ENCODE data around the gene KIF26A.

Gene KIF26A

DNA sequence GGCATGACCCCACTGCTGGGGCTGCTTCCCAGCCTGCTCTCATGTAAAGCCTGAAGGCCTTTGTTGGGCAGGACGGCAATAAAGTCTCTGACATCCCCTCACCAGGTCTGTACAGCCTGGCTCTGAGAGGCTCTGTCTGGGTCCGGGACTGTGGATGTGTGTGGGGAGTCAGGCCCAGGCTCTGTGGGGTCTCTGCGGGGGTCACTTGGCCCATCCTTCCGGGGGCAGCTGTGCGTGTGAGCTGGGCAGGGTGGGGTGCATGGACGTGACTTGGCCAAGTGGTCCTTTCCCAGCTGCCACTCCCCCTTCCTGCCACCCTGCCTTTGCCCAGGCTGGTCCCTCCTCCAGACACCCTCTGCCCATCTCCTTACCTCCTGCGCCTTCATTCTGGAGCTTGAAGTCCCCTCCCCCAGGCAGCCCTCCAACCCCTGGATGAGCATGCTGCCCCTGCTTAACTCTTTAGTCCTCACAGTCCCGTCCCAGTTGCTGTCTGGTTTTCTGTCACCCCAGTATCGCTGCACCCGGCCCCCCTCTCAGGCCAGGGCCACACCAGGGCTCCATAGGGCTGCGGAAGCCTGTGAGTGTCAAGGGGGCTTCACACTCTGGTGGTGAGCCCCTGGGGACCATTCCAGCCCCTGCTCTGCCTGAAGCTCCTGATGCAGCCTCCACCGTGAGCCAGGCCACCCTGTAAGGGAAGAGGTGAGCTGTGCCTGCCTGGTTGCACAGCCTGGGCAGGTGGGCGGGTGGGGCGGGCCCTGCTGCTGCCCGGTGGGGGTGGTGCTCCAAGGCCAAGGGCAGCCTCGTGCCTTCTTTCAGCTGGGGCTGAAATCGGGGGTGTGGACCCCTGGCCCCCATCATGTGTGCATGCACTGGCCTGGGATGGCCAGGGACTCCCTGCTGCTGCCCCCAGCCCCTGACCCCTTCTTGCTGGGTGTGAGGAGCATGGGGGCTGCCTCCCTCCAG, 25.5 kb upstream of the KIF26A start:
- no peak for DNase-seq (ENCODE audit: low spot score)

DNA sequence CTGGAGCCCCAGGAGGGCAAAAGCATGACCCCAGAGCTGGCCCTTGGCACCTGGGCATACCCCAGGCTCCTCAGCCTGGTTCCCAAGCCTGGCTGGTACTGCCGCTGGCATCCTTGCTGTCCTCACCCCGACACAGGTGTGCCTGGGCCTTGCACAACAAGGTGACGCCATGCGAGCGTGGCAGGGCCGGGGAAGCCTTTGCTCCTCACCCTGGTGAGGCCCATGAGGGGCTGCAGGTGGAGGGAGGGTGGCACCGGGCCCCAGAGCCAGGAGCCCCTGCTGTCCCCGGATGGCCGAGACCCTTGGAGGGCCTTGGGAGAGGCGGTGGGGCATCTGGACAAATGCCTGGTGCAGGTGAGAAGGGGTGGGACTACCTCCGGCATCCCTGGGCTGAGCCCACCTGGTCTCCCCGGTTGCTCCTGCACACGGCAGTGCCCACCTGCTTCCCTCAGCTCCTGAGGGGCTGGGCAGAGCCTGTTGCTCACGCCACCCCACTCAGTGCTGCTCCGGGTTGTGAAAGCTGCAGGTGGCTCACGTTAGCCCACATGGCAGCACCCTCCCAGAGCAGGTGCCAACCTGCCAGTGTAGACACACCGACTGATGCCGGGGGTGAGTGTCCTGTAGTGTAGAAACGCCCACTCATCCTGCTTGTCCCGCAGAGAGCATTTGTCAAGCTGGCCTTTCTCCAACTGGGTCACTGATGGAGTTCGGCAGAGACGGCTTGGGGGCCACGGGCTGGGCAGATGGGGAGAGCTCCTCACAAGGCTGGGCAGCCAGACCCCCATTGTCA, 24.6 kb upstream of the KIF26A start:
- no peak for DNase-seq (ENCODE audit: low spot score)

DNA sequence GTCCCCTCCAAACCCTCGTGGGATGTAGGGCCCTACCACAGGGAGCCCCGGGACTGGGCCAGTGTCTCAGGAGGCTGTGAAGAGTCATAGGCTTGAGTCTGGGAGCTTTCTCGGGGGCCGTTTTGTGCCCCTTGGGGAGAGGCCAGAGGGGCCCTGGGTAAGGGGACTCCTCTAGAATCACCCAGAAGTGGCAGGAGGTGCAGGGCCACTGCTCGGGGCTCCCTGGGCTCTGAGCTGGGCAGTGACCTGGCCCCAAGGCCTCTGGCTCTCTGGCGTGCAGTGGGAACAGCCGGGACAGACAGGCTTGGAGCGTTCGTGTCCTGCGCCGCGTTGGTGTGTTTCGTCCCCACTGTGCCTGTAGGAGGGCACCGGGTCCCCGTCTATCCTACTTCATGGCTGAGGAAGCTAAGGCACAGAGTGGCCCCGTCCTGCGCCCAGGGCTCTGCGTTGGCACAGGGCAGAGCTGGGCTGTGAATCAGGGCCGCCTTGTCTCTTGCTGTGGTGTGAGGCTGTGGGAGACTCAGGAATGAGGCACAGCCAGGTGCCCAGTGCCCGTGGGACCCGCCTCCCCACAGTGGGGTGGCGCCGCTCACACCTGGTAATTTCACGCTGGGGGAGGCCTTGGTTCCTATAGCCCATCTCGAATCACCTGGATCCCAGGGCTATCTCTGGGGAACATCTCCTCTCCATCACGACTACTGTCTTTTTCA, 23.8 kb upstream of the KIF26A start:
- no peak for DNase-seq (ENCODE audit: low spot score)

DNA sequence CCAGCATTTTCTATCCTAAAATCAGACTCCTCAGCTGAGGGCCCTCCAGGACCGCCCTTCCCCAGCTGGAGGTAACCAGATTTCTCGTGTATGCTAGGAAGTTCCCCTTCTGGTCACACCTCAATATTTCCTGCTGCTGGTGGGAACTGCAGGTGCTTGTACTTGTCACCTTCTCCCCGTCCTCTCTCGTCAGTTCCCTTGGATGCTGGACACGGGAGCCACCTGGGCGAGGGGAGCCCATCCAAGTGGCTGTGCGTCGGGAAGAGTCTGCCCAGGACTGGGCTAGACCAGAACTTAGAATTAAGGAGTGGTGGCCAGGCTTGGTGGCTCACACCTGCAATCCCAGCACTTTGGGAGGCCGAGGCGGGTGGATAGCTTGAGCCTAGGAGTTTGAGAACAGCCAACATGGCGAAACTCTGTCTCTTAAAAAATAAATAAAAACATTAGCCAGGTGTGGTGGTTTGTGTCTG, 23.2 kb upstream of the KIF26A start:
- DNase-seq (ENCODE audit: low spot score): no peak

DNA sequence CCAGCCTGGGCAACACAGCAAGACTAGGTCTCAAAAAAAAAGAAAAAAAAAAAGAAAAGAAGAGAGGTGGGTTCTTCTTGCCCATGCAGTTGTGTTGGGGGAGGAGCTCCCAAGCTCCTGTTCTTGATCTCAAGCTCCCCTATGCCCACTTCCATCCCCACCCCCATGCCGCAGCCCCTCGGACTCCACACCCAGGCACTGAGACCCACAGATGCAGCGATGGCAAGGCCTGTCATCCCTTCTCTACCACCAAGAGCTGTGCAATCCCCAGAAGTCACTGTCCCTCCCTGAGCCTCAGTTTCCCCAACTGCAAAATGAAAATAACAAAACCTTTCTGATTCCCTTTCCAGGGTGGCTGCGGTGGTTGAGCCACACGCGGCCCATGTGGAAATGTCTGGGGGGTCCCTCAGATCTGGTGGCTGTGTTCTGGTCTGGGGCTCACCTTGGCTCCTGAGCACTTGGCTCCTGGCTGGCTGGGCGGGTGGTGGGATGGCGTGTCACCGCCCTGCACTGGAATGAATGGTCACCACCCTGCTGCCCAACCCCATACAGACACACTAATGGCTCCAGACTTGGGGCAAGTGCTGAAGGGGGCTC, 22.6 kb upstream of the KIF26A start:
- DNase-seq (ENCODE audit: low spot score): no peak

DNA sequence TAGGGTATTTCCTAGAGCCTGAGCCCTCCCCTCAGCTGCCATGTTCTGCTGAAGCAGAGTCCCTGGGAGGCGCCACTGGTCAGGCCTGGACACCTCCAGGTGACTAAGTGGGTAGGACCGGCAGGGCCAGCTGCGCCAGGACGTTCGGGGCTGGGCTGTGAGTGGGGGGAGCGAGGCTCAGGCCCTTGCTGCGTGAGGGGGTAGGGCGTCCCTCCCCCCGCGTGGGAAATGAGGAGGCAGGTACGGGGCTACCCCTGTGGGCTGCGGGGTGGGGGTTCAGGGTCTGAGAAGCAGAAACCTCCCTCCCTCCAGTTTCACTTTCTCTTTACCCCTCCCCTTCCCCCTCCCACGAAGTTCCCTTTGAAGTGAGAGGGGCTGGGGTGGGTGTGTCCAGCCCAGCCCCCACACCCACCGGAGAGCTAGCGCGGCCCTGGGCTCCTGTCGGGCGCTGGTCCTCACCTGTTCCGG, 22.1 kb upstream of the KIF26A start:
- no peak for DNase-seq (ENCODE audit: low spot score)

DNA sequence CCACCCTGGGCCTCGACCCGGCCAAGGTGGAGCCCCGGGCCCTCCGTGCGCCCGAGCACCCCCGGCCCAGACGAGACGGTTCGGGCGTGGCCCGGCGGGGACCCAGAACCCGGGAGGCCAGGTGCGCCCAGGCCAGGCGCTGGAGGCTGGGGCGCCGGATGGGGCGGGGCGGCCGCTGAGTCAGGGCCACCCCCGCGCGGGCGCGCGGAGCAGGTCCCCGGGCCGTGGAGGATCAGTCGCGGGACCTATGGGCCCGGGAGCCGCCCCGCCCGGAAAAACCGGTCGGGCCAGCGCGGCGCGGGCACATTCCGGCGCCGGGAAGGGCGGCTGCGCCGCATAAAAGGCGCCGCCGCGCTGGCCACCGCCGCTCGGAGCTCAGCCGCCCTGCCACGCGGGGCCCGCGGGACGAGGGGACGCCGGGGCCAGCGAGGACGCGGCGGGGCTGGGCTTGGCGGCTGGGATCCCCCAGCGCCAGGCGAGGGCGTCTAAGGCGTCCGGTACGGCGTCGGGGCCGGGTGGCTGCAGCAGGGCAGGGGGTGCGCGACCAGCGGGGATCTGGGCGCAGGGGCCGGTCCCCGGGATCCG, 21.5 kb upstream of the KIF26A start:
- no peak for DNase-seq (ENCODE audit: low spot score)

DNA sequence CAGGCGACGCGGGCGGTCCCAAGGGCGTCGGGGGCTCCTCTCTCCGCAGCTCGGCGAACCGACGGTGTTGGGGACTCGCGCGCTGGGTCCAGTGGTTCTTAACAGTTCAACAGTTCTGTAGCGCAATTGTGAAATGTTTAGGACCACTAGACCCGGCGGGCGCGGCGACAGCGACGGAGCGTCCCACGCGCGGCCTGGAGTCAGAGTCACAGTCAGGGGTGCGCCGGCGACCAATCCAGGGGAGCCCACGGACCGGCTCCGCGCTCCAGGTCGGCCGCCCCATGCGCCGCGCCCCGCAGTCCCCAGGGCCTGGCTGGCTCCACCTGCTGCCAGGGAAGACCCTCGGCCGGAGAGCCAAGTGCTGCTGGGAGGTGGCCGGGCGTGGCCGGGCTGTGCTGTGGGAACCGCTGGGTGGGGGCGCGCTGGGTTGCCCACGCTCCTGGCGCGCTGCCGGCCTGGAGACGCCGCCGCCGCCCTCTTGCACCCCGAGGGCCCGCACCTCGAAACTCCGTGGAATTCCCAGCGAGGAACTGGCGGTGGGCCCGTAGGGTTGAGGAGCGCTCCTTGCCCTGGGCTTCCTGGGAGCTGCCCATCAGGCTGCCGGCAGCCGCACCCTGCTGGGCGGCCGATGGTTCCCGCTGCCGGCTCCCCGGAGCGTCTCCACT, 20.9 kb upstream of the KIF26A start:
- DNase-seq (ENCODE audit: low spot score): no peak

DNA sequence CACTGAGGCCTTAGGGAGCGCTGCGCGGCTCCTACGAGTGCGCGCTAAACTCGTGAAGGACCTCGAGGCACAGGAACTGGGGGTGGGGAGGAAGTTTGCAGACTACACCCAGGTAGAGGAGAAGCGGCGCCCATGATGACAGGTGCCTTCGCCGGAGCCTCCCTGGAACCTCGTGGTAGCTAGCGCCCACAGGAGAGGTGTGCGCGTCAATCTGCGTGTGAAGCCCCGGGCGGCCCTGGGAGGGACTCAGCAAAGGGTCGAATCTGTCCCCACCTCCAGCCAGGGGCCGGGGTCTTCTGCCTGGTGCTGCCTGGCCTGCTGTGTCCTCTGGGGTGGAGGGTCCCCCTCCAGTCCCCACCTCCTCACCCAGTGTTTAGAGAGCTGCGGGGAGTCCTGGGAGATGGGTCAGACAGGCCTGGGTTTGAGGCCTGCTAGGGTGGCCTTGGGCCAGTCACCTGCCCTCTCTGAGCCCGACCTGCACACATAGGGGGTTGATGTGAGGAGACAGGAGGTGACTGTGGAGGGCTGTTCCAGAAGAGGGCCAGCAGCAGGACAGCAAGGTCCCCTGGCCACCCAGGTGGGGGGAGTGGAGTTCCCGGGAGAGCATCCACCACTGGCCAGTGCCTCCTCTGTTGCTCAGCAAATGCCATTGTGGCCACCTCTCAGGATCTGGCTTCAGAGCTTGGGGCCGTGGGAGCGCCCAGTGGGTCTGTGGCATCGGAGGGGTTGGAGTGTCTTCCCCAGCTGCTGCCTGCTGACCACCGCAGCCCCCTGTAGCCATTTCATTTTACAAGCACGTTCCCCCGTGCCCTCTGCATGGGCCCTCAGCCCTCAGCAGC, 20.2 kb upstream of the KIF26A start:
- DNase-seq (ENCODE audit: low spot score): no peak

DNA sequence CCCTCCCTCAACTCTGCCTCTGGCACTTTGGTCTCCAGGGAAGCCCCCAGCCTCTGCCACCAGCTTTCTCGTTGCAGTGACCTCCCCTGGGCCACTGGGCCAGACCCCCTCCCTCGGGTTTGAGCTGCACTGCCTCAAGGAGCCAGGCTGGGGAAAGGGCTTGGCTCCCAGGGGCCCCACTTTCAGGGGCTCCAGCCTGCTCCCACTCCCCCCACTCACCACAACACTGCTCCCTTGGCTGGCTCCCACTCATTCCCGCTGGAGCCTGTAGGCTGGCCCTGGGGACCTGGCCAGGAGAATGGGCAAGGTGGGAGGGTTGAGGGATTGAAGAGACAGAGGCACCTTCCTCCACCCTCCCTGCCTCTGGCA, 19.3 kb upstream of the KIF26A start:
- DNase-seq (ENCODE audit: low spot score): no peak

DNA sequence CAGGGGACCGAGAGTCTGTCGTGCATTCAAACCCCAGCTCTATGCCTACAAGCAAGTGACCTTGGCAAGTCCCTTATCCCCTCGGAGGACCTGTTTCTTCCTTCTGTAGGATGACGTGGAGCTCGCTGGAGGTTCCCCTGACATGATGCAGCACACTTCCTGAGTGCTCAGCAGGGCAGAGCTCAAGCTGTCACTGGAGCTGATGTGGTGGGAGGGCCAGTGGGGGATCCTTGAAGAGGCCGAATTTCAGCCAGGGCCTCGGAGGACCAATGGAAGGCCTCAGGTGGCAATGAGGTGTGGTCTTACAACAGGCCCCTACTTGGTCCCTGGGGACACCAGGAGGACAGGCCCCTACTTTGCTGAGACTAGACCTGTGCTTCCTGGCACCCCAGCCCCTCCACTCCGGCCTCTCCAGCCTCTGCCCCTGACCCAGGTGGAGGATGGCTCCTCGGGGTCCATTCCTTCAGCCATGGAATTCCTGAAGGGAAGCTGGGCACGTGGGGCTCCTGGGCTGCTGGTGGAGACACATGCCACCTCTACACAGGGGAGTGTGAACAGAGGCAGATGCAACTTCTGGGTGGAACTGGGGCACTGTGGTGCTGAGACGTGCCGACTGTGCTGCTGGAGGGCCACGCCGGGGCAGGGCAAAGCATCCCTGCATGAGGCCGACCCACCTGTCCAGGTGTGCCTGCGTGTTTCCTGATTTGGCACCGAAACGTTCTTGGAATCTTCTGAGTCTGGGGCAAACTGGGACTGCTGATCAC, 18.7 kb upstream of the KIF26A start:
- no peak for DNase-seq (ENCODE audit: low spot score)

DNA sequence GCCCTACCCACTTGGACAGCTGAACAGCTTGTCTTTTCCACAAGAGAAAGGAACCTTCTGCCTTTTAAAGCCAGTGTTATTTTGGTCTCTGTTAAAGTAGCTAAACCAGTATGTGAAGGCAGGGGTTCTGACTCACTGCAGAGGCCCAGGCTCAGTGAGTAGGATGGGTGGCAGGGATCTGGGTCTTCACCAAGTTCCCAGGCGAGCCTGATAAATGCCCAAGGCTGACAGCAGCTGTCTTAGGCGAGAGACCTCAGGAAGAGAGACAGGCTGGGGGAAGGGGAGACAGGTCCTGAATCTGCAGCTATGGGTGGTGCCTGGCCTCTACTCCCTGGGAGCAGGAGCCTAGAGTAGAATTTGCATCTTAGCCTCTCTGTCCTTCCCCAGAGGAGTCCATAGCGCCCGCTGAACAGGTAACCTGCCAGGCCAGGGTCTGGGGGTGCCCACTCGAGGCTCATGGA, 18.1 kb upstream of the KIF26A start:
- DNase-seq (ENCODE audit: low spot score): no peak

DNA sequence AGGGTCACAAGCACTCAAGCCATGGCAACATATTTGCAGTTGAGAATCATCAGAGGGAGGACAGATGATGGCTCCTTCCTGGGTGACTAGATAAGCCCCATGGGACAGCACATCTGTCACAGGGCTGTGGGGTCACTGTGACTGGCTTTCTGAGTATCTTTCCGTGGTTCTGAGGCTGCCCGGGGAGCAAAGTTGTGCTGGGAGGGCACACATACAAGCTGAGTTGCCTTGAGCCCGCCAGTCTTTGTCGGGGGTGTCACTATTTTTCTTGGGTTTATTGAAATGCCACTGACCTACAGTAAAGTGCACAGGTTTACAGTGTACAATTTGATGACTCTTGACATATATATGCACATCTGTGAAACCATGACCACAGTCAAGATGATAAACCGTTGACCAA, 17.2 kb upstream of the KIF26A start:
- DNase-seq (ENCODE audit: low spot score): no peak

DNA sequence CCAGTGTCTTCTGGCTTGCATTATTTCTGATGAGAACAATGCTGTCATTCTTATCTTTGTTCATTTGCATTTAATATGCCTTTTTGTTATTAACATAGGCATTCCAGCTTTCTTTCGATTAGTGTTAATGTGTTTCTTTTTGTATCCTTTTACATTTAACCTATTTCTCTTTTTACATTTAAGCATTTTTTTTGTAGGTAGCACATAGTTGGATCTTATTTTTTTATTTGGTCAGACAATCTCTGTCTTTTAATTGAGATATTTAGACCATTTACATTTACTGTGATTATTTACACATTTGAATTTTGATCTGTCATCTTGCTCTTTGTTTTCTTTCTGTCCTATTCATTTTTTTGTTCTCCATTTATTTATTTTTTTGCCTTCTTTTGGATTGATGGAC, 14.5 kb upstream of the KIF26A start:
- DNase-seq (ENCODE audit: low spot score): no peak

DNA sequence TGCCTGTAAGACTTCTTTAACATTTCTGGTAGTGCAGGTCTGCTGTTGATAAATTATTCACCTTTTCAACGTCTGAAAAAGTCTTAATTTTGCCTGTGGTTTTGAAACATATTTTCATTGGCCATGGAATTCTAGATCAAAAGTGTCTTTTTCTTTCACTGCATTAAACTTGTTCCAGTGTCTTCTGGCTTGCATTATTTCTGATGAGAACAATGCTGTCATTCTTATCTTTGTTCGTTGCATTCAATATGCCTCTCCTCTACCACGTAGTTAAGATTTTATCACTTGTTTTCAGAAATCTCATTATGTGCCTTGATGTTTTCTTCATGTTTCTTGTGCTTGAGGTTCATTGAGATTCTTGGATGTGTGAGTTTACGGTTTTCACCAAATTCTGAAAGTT, 13.4 kb upstream of the KIF26A start:
- no peak for DNase-seq (ENCODE audit: low spot score)

DNA sequence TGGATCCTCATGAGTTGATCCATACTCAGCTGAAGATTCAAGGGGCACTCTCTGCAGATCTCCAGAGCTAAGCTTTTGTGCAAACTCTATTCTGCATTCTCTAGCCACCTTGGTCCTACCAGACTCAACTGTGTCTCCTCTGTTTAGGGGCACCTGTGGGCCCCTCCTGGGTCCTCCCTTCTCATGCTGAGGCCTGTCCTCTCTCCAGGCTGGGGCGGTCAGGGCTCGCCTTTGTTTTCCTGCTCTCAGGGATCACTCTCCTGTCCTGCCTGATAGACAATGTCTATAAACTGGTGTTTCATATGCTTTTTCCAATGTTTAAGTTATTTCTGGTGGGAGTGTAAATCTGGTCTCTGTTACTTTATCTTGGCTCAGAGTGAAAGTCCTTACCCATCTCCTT, 11.6 kb upstream of the KIF26A start:
- no peak for DNase-seq (ENCODE audit: low spot score)

DNA sequence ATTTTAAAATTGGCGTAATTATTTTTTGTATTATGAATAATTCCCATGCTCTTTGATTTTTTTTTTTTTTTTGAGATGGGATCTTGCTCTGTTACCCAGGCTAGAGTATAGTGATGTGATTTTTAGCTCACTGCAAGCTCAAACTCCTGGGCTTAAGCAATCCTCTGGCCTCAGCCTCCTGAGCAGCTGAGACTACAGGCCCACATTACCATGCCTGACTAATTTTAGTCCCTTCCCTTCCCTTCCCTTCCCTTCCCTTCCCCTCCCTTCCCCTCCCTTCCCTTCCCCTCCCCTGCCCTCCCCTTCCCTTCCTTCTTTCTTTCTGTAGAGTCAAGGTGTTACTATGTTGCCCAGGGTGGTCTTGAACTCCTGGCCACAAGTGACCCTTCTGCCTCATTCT, 9.4 kb upstream of the KIF26A start:
- no peak for DNase-seq (ENCODE audit: low spot score)

DNA sequence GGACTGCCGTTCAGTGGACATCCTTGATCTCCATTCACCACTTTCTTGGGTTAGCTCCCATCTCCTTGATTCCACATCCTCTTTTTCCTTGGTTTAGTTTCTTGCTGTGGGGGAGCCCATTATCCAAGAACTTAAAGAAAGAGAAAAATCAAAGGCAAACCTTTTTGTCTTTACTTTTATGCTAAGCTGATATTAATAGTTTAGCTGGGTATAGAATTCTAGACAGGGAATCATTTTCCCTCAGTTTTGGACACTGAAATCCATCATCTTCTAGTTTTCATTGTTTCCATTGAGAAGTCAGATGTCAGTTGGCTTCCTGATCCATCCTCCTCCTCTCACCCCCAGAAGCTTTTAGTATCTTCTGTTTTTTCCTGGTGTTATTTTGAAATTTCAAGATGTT, 8.8 kb upstream of the KIF26A start:
- DNase-seq (ENCODE audit: low spot score): no peak

Measured in SK-N-DZ (cell line).